ENCODE results near the gene PTF1A.

- TF ChIP-seq POLR2AphosphoS5 (IDR thresholded peaks at IDR 0.05; ENCODE audit: borderline replicate concordance, low read depth, low read length) (no peak), EZH2 (IDR thresholded peaks at IDR 0.05) (no peak), FOXP2 (optimal IDR thresholded peaks at IDR 0.05; ENCODE audit: control extremely low read depth, extremely low read length, insufficient read depth) (no peak)
Measured at GRCh38 chr10:23156447-23157150, 35.5 kb upstream of the PTF1A start.
